Tibial nerve (tissue), 4 donors: ENCODE results near the gene TACR2.

Experiments
- EP300 ChIP-seq, 2 donors: sonication (generic); formaldehyde crosslinking; IDR thresholded peaks; one replicate each; pipeline ENCODE4 v1.6.1; 2017; ENCODE audit warnings: antibody characterized with exemption in 2 of 2, mild to moderate bottlenecking in 1 of 2
- POLR2A ChIP-seq, 2 donors: fragments of 450-650 bp; IDR thresholded peaks; one replicate each; pipeline ENCODE4 v1.6.1; 2017; ENCODE audit warnings: antibody characterized with exemption in 2 of 2, mild to moderate bottlenecking in 2 of 2, moderate library complexity in 2 of 2
- TF ChIP-seq, protein P1 (sequence below), 5 experiments: fragments of 200-600 bp in 3 of 5; fragments of 450-650 bp in 2 of 5; sonication (generic) in 3 of 5; IDR thresholded peaks; one replicate each; pipeline ENCODE4 v1.5.1; 2016 to 2019; ENCODE audit warnings: antibody characterized with exemption in 5 of 5, mild to moderate bottlenecking in 3 of 5, moderate library complexity in 2 of 5

- TF ChIP-seq, protein P1, sequence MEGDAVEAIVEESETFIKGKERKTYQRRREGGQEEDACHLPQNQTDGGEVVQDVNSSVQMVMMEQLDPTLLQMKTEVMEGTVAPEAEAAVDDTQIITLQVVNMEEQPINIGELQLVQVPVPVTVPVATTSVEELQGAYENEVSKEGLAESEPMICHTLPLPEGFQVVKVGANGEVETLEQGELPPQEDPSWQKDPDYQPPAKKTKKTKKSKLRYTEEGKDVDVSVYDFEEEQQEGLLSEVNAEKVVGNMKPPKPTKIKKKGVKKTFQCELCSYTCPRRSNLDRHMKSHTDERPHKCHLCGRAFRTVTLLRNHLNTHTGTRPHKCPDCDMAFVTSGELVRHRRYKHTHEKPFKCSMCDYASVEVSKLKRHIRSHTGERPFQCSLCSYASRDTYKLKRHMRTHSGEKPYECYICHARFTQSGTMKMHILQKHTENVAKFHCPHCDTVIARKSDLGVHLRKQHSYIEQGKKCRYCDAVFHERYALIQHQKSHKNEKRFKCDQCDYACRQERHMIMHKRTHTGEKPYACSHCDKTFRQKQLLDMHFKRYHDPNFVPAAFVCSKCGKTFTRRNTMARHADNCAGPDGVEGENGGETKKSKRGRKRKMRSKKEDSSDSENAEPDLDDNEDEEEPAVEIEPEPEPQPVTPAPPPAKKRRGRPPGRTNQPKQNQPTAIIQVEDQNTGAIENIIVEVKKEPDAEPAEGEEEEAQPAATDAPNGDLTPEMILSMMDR (IDR thresholded peaks at IDR 0.05): no peak
- TF ChIP-seq EP300 (IDR thresholded peaks at IDR 0.05): no peak
- no peak for TF ChIP-seq POLR2A (IDR thresholded peaks at IDR 0.05)
Measured at GRCh38 chr10:69459893-69460575, 43.3 kb upstream of the TACR2 start.
